K562 (cell line): ENCODE data around the gene LRP2. TPM values are rescaled to one million over a fixed set of nuclear protein-coding genes. Genes with fewer than 3 reads are reported as not detected.

Source experiments
- ATAC-seq: fragments of 200-7000 bp; cut with Tn5 transposase; 3 replicates; pipeline ENCODE4 v1.9.1; 2020; ENCODE audit warnings: moderate library complexity
- BruUV-seq: library from RNA; stranded (reverse); fragments of 400-500 nt; replicated peaks from 2 replicates; lab custom pipeline; 2021; lab: Mats Ljungman, UMichigan
- CTCF ChIA-PET: fragments of 300-600 bp; formaldehyde crosslinking; extraction: SDS; loops from one replicate; lab custom pipeline; 2021; ENCODE audit warnings: low intra/inter-chr PET ratio; lab: Yijun Ruan, JAX
- POLR2A ChIA-PET: fragments of 300-600, 350-650 bp; sonication (Branson Sonifier 250); formaldehyde crosslinking; extraction: SDS; loops from one replicate; lab custom pipeline; 2021; ENCODE audit warnings: antibody characterized with exemption, inconsistent platforms; lab: Yijun Ruan, JAX
- DNase-seq, 4 experiments: peaks; one replicate each; pipeline versions ENCODE4 v3.0.0 to v3.0.0-alpha.2; 2011 to 2018; ENCODE audit warnings: low spot score in 3 of 4, mixed read lengths in 3 of 4; ENCODE audit errors: extremely low read depth in 1 of 4
- FAIRE-seq: peaks from 2 replicates; lab custom pipeline; 2011; peaks lifted over from hg19 to GRCh38; lab: Jason Lieb, UNC
- H2AFZ ChIP-seq: 2 replicates; pipeline ENCODE4 v1.6.0; 2011; ENCODE audit warnings: low read depth, low read length, control low read depth, inconsistent platforms
- H3K27ac ChIP-seq: fragments of 200-600 bp; 3 replicates; pipeline ENCODE4 v1.8.0; 2011; ENCODE audit warnings: low read depth, mild to moderate bottlenecking, control low read depth, inconsistent platforms, low read length, moderate library complexity, mixed read lengths; ENCODE audit errors: extremely low read depth
- H3K27me3 ChIP-seq, 2 experiments: fragments of 300-600 bp in 1 of 2; 2 replicates in 1 of 2; 3 replicates in 1 of 2; pipeline versions ENCODE4 v1.6.0 to v1.8.0; 2011; ENCODE audit warnings: inconsistent platforms in 2 of 2, low read length in 2 of 2, mild to moderate bottlenecking in 1 of 2, mixed read lengths in 1 of 2, moderate library complexity in 1 of 2; ENCODE audit not compliant: control insufficient read depth in 2 of 2, insufficient read depth in 2 of 2
- H3K36me3 ChIP-seq: fragments of 300-600 bp; 3 replicates; pipeline ENCODE4 v1.8.0; 2011; ENCODE audit warnings: mild to moderate bottlenecking, low read length, inconsistent platforms; ENCODE audit not compliant: control insufficient read depth, insufficient read depth
- H3K4me1 ChIP-seq, 2 experiments: fragments of 200-600 bp in 1 of 2; replicated peaks in 1 of 2; 2 replicates in 1 of 2; 3 replicates in 1 of 2; pipeline versions ENCODE4 v1.5.1 to v1.8.0; 2011; ENCODE audit warnings: inconsistent platforms in 2 of 2, low read length in 2 of 2, mild to moderate bottlenecking in 1 of 2, mixed read lengths in 1 of 2, moderate library complexity in 1 of 2; ENCODE audit not compliant: control insufficient read depth in 2 of 2, insufficient read depth in 2 of 2
- H3K4me2 ChIP-seq: 2 replicates; pipeline ENCODE4 v1.6.1; 2011; ENCODE audit warnings: low read length, control low read depth, inconsistent platforms, mixed read lengths; ENCODE audit not compliant: insufficient read depth
- H3K4me3 ChIP-seq: fragments of 200-600 bp; sonication (generic), shearing (Covaris generic); 2 replicates; pipeline ENCODE4 v1.5.1; 2016; ENCODE audit warnings: control low read depth, inconsistent platforms
- H3K79me2 ChIP-seq: fragments of 200-600 bp; 3 replicates; pipeline ENCODE4 v1.8.0; 2011; ENCODE audit warnings: low read length, inconsistent platforms; ENCODE audit not compliant: control insufficient read depth, insufficient read depth
- H3K9ac ChIP-seq, 2 experiments: 2 replicates each; pipeline versions ENCODE4 v1.6.0 to v1.6.1; 2011; ENCODE audit warnings: low read depth in 2 of 2, low read length in 2 of 2, control low read depth in 1 of 2, inconsistent platforms in 1 of 2, mild to moderate bottlenecking in 1 of 2, mixed read lengths in 1 of 2; ENCODE audit not compliant: insufficient read depth in 1 of 2
- H3K9me1 ChIP-seq: one replicate; pipeline ENCODE4 v1.6.0; 2011; ENCODE audit warnings: inconsistent platforms, mild to moderate bottlenecking, low read length, moderate library complexity; ENCODE audit not compliant: control insufficient read depth, insufficient read depth
- H3K9me3 ChIP-seq: replicated peaks from 2 replicates; pipeline ENCODE4 v1.5.1; 2011; ENCODE audit warnings: low read depth, low read length, inconsistent platforms; ENCODE audit not compliant: control insufficient read depth, insufficient read depth
- H4K20me1 ChIP-seq: replicated peaks from 2 replicates; pipeline ENCODE4 v1.6.1; 2011; ENCODE audit warnings: low read length, inconsistent platforms, mixed read lengths; ENCODE audit not compliant: control insufficient read depth, insufficient read depth
- ILK ChIP-seq: fragments of 450-650 bp; IDR thresholded peaks from 2 replicates; pipeline ENCODE4 v1.6.1; 2016; ENCODE audit warnings: missing genetic modification characterization, low read depth, mild to moderate bottlenecking, missing compliant biosample characterization, moderate library complexity, borderline replicate concordance
- KLF13 ChIP-seq: fragments of 450-650 bp; IDR thresholded peaks from 2 replicates; pipeline ENCODE4 v1.6.1; 2016; ENCODE audit warnings: missing genetic modification characterization, low read depth, mild to moderate bottlenecking, missing compliant biosample characterization, moderate library complexity, borderline replicate concordance
- SMC3 ChIP-seq: conservative IDR thresholded peaks from 2 replicates; pipeline ENCODE4 v1.6.1; 2011; ENCODE audit warnings: low read depth, low read length, improper control_type of control experiment; ENCODE audit not compliant: insufficient read depth
- YBX1 ChIP-seq: fragments of 450-650 bp; IDR thresholded peaks from 2 replicates; pipeline ENCODE4 v1.7.1; 2016; ENCODE audit warnings: mild to moderate bottlenecking
- ZNF431 ChIP-seq: sonication (generic); formaldehyde crosslinking; IDR thresholded peaks from 2 replicates; pipeline ENCODE4 v1.8.0; 2022; ENCODE audit warnings: mild to moderate bottlenecking, missing genetic modification reagents
- whole genome bisulfite sequencing: fragments of 100-300 bp; shearing (Covaris generic); methylation state at CpG from one replicate; pipeline ENCODE4 v1.1.6; 2016; ENCODE audit warnings: low coverage, mixed read lengths; ENCODE audit not compliant: insufficient coverage; ENCODE audit errors: missing lambda C conversion rate; 5-methylcytosine and 5-hydroxymethylcytosine counted together
- in situ Hi-C: fragments of 300-500 bp; cut with MboI; formaldehyde crosslinking; loops from 4 replicates; pipeline ENCODE4 v1.15.0; 2018; ENCODE audit warnings: inconsistent platforms, mixed read lengths
- intact Hi-C: fragments of 100-400 bp; cut with micrococcal nuclease; formaldehyde crosslinking; loops from 2 replicates; pipeline ENCODE4 v1.14.2; 2022
- polyA plus RNA-seq, 8 experiments: library from polyadenylated mRNA; depleted of rRNA in 4 of 8; stranded (reverse) in 5 of 8; unstranded in 3 of 8; fragments of >200 nt; fragmentation: Nextera tagmentation in 2 of 8; fragmentation: Illumina TruSeq in 1 of 8; extraction: Ambion mirVana in 2 of 8; extraction: Trizol in 1 of 8; gene quantifications; 2 replicates each; pipeline versions ENCODE4 v1.2.1 to v1.2.3, GENCODE V29; 2011 to 2014; ENCODE audit warnings: inconsistent platforms in 1 of 8, missing spikeins in 1 of 8
- total RNA-seq, 7 experiments: library from RNA; depleted of rRNA in 6 of 7; stranded (reverse); fragments of >200 nt in 6 of 7; fragmentation: Illumina TruSeq in 2 of 7; extraction: Trizol in 2 of 7; gene quantifications; 2 replicates each; pipeline versions ENCODE4 v1.2.1 to v1.2.3, GENCODE V29; 2011 to 2021; ENCODE audit warnings: low replicate concordance in 1 of 7
- TF ChIP-seq, protein P1 (sequence below): sonication (generic); formaldehyde crosslinking; IDR thresholded peaks from 2 replicates; pipeline ENCODE4 v1.5.0; 2020; ENCODE audit warnings: missing genetic modification reagents
- TF ChIP-seq, protein P2 (sequence below): sonication (generic); formaldehyde crosslinking; IDR thresholded peaks from 2 replicates; pipeline ENCODE4 v1.8.1; 2023; ENCODE audit warnings: missing genetic modification reagents, mild to moderate bottlenecking, borderline replicate concordance

Gene LRP2
- total and polyA plus RNA-seq, 9 of the 15 experiments (the other 6 are each of a cell fraction or from before 2014, with no cell fraction given), result 0.04 to 0.18 (median 0.11) TPM; not detected in 1

DNA sequence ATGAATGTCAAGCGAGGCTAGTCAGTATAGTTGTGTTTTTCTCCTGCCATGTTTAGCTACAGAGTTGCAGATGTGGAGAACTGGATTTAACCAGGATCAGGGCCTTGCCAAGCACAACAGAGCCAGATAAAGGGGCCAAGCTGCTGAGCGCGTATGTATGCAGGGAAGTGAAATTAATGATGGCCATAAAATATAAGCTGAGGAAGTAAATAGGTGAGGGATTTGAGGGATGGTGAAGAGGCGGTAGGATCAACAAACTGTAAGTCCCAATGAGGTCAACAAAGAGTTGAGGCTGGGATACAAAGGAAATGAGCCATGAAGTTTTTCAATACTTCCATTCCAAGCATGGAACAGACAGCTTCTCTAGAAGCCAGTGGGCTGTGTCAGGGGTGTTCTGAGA lies 10.6 kb downstream of the LRP2 start:
- TF ChIP-seq ZNF431 (CRISPR knock-in tag) (no peak), YBX1 (no peak)
- TF ChIP-seq, protein P1, sequence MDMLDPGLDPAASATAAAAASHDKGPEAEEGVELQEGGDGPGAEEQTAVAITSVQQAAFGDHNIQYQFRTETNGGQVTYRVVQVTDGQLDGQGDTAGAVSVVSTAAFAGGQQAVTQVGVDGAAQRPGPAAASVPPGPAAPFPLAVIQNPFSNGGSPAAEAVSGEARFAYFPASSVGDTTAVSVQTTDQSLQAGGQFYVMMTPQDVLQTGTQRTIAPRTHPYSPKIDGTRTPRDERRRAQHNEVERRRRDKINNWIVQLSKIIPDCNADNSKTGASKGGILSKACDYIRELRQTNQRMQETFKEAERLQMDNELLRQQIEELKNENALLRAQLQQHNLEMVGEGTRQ (CRISPR knock-in tag), result no peak
- Histone ChIP-seq H3K4me1 (no peaks in the 10 kb centered on the region), H2AFZ (no peak overlapping the region), H3K36me3 (no peaks in the 10 kb centered on the region), H4K20me1 (no peaks in the 10 kb centered on the region), H3K4me2 (no peak overlapping the region), H3K79me2 (no peaks in the 10 kb centered on the region), H3K9ac (no peak overlapping the region), H3K9me3 (no peaks in the 10 kb centered on the region), H3K27me3 (peaks cover 7 to 8% of the 10 kb centered on the region in 2 experiments; a peak in 4 of 5 replicates), H3K4me3 (no peak overlapping the region), H3K9me1 (no peaks in the 10 kb centered on the region), H3K27ac (no peak overlapping the region)
- ChIA-PET POLR2A (no interaction called here), CTCF (no interaction called here)
- ATAC-seq (no peak), FAIRE-seq (no peak), DNase-seq (no peak)
- intact Hi-C loops, result no loop called here
- 0% methylated on average over 4 of the region's 4 CpGs for WGBS
- BruUV-seq, result no TSS peak
- in situ Hi-C loops, result no loop called here

DNA sequence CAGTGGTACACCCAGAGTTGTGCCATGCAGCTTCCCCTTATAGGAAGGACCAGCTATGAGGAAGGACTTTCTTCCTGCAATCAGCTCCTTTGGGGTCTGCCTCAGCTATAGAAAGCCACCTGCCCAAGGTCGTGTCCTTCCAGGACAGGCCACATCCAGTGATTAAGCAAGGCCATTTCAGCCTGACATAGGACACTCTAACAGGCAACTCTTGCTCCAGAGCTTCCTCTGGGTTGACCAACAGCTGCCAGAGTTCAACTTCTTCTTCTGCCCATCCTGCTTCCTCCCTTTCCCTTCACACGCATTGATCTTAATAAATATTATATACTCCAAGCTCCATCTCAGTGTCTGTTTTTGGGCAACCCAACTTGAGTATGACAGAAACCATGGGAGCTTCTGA lies 12.8 kb downstream of the LRP2 start:
- CTCF ChIA-PET, result no interaction called here
- WGBS, result 0% methylated on average over 2 of the region's 2 CpGs
- no peak overlapping the region for H3K4me2 ChIP-seq
- intact Hi-C loops, result no loop called here
- H3K9me1 ChIP-seq, result no peaks in the 10 kb centered on the region
- in situ Hi-C loops, result no loop called here
- TF ChIP-seq ILK (tag) (no peak), SMC3 (no peak), KLF13 (no peak)
- TF ChIP-seq, protein P2, sequence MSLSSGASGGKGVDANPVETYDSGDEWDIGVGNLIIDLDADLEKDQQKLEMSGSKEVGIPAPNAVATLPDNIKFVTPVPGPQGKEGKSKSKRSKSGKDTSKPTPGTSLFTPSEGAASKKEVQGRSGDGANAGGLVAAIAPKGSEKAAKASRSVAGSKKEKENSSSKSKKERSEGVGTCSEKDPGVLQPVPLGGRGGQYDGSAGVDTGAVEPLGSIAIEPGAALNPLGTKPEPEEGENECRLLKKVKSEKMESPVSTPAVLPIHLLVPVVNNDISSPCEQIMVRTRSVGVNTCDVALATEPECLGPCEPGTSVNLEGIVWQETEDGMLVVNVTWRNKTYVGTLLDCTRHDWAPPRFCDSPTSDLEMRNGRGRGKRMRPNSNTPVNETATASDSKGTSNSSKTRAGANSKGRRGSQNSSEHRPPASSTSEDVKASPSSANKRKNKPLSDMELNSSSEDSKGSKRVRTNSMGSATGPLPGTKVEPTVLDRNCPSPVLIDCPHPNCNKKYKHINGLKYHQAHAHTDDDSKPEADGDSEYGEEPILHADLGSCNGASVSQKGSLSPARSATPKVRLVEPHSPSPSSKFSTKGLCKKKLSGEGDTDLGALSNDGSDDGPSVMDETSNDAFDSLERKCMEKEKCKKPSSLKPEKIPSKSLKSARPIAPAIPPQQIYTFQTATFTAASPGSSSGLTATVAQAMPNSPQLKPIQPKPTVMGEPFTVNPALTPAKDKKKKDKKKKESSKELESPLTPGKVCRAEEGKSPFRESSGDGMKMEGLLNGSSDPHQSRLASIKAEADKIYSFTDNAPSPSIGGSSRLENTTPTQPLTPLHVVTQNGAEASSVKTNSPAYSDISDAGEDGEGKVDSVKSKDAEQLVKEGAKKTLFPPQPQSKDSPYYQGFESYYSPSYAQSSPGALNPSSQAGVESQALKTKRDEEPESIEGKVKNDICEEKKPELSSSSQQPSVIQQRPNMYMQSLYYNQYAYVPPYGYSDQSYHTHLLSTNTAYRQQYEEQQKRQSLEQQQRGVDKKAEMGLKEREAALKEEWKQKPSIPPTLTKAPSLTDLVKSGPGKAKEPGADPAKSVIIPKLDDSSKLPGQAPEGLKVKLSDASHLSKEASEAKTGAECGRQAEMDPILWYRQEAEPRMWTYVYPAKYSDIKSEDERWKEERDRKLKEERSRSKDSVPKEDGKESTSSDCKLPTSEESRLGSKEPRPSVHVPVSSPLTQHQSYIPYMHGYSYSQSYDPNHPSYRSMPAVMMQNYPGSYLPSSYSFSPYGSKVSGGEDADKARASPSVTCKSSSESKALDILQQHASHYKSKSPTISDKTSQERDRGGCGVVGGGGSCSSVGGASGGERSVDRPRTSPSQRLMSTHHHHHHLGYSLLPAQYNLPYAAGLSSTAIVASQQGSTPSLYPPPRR (CRISPR knock-in tag), result no peak
- no peak overlapping the region for H3K9ac ChIP-seq
- no peaks in the 10 kb centered on the region for H3K4me1 ChIP-seq
- DNase-seq, result no peak
- ATAC-seq, result no peak
- H3K27ac ChIP-seq, result no peak overlapping the region
- H3K36me3 ChIP-seq, result no peaks in the 10 kb centered on the region
- no peaks in the 10 kb centered on the region for H3K9me3 ChIP-seq
- H3K4me3 ChIP-seq, result no peak overlapping the region
- POLR2A ChIA-PET, result interaction anchor here (0.7 kb wide), 1 partner anchor 9 kb away, joined by 3 read pairs; no protein-coding TSS in a partner anchor
- H4K20me1 ChIP-seq, result no peaks in the 10 kb centered on the region
- H3K79me2 ChIP-seq, result no peaks in the 10 kb centered on the region
- no TSS peak for BruUV-seq
- no peak overlapping the region for H2AFZ ChIP-seq
- peaks cover 8 to 9% of the 10 kb centered on the region in 2 experiments; a peak in 4 of 5 replicates for H3K27me3 ChIP-seq
- no peak for FAIRE-seq
